Neural cell (in vitro differentiated cells): ENCODE measurements around the gene ANAPC2.

Experiments
- EP300 ChIP-seq: fragments of 450-650 bp; conservative IDR thresholded peaks from 2 replicates; pipeline ENCODE4 v1.6.1; 2014; ENCODE audit warnings: antibody characterized with exemption, mild to moderate bottlenecking, moderate library complexity; ENCODE audit not compliant: poor library complexity, severe bottlenecking
- EZH2 ChIP-seq: fragments of 200-600, 300-800 bp; shearing (Covaris generic), sonication (generic); IDR thresholded peaks from 2 replicates; pipeline ENCODE4 v1.6.1; 2014; ENCODE audit warnings: antibody characterized with exemption, low read length, borderline replicate concordance, mild to moderate bottlenecking; ENCODE audit not compliant: insufficient read depth, poor library complexity, severe bottlenecking
- RAD21 ChIP-seq: fragments of 450-650 bp; conservative IDR thresholded peaks from 2 replicates; pipeline ENCODE4 v1.6.1; 2014; ENCODE audit warnings: antibody characterized with exemption, mild to moderate bottlenecking, moderate library complexity
- SMC3 ChIP-seq: fragments of 450-650 bp; conservative IDR thresholded peaks from 2 replicates; pipeline ENCODE4 v1.6.1; 2014; ENCODE audit warnings: antibody characterized with exemption, mild to moderate bottlenecking, moderate library complexity; ENCODE audit not compliant: poor library complexity
- TAF1 ChIP-seq: IDR thresholded peaks from 2 replicates; pipeline ENCODE4 v1.6.1; 2012; ENCODE audit warnings: low read depth
- TF ChIP-seq, protein P1 (sequence below): IDR thresholded peaks from 2 replicates; pipeline ENCODE4 v1.6.1; 2012; ENCODE audit warnings: borderline replicate concordance
- TF ChIP-seq, protein P2 (sequence below): fragments of 450-650 bp; IDR thresholded peaks from 2 replicates; pipeline ENCODE4 v1.5.1; 2014; ENCODE audit warnings: antibody characterized with exemption, mild to moderate bottlenecking, moderate library complexity; ENCODE audit not compliant: poor library complexity, severe bottlenecking

GRCh38 chr9:137205126-137206069 lies 17.0 kb upstream of the ANAPC2 start, which contains the start of the genes NDOR1 and TMEM203:
- TF ChIP-seq TAF1 (peak; percentile 54), RAD21 (peak; percentile 7), EP300 (peak; percentile 56), EZH2 (no peak), SMC3 (peak; percentile 6)
- TF ChIP-seq, protein P1, sequence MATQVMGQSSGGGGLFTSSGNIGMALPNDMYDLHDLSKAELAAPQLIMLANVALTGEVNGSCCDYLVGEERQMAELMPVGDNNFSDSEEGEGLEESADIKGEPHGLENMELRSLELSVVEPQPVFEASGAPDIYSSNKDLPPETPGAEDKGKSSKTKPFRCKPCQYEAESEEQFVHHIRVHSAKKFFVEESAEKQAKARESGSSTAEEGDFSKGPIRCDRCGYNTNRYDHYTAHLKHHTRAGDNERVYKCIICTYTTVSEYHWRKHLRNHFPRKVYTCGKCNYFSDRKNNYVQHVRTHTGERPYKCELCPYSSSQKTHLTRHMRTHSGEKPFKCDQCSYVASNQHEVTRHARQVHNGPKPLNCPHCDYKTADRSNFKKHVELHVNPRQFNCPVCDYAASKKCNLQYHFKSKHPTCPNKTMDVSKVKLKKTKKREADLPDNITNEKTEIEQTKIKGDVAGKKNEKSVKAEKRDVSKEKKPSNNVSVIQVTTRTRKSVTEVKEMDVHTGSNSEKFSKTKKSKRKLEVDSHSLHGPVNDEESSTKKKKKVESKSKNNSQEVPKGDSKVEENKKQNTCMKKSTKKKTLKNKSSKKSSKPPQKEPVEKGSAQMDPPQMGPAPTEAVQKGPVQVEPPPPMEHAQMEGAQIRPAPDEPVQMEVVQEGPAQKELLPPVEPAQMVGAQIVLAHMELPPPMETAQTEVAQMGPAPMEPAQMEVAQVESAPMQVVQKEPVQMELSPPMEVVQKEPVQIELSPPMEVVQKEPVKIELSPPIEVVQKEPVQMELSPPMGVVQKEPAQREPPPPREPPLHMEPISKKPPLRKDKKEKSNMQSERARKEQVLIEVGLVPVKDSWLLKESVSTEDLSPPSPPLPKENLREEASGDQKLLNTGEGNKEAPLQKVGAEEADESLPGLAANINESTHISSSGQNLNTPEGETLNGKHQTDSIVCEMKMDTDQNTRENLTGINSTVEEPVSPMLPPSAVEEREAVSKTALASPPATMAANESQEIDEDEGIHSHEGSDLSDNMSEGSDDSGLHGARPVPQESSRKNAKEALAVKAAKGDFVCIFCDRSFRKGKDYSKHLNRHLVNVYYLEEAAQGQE: no peak
- TF ChIP-seq, protein P2, sequence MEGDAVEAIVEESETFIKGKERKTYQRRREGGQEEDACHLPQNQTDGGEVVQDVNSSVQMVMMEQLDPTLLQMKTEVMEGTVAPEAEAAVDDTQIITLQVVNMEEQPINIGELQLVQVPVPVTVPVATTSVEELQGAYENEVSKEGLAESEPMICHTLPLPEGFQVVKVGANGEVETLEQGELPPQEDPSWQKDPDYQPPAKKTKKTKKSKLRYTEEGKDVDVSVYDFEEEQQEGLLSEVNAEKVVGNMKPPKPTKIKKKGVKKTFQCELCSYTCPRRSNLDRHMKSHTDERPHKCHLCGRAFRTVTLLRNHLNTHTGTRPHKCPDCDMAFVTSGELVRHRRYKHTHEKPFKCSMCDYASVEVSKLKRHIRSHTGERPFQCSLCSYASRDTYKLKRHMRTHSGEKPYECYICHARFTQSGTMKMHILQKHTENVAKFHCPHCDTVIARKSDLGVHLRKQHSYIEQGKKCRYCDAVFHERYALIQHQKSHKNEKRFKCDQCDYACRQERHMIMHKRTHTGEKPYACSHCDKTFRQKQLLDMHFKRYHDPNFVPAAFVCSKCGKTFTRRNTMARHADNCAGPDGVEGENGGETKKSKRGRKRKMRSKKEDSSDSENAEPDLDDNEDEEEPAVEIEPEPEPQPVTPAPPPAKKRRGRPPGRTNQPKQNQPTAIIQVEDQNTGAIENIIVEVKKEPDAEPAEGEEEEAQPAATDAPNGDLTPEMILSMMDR: no peak
